GM21528 (cell line): Measurements from ENCODE around the gene KRT85.
"Not testable (repeated sequence)": the region's sequence is repeated elsewhere in the genome, so short reads cannot be mapped to it uniquely, and the experiment has no call there.

Experiments
- ATAC-seq: cut with Tn5 transposase; IDR thresholded peaks from one replicate; pipeline ENCODE4 v1.9.1; 2021; ENCODE audit warnings: mild to moderate bottlenecking, moderate library complexity; ENCODE audit not compliant: unreplicated experiment, low FRiP score

KRT85 gene

DNA sequence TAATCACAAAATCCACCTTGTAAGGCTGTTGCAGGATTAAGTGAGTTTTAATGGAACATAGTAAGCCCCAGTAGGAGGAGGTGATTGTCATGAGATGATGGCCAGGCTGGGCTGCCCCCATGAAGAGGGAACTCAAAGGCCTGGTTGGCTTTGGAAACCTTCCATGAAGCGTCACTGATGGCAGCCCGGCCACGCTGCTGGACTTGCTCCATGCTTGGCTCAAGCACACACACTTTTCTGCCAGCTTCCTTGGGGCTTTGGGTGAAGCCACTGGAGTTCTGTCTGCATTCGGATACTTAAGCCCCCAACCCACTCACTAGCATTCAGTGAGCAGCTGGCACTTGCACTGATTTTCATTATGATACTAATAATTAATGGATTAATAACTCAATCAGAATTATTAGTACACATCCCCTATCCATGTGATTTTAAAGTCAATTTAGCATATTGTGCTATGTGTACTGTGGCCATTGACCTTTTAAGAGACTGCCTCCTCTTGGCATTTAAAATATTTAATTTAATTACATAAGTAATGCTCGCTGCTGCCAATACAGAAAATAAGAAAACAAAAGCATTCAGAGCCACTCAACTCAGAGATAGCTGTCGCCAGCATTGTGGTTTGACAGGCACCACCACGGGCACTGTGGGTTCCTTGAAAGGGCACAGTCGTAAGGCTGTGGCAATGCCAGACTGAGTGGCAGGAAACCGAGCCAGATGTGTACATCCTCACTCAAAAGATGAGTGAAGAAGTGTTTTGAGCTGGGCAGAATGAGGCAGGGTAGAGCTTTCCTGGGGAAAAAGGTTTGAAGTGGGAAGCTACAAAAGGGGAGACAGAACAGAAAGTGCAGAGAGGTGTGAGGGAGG is 15.9 kb downstream of the KRT85 start:
- ATAC-seq, result no peak

DNA sequence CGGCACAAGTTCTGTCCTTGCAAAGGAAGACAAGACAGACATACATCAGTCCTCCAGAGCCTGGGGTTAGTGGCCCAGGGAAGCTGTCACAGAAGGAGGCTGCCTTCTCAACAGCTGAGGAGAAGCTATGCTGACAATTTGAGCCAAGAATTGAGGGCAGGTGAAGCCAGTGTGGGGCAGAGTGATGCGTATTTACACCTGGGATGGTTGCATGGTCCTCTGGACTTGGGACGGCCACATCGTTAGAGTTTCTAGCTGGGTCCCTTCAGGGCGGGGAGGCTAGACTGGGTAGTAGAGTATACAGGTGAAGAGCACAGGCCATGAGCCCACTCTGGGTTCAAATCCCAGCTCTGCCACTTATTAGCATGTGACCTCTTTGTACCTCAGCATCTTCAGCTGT is 16.5 kb downstream of the KRT85 start:
- ATAC-seq, result no peak

DNA sequence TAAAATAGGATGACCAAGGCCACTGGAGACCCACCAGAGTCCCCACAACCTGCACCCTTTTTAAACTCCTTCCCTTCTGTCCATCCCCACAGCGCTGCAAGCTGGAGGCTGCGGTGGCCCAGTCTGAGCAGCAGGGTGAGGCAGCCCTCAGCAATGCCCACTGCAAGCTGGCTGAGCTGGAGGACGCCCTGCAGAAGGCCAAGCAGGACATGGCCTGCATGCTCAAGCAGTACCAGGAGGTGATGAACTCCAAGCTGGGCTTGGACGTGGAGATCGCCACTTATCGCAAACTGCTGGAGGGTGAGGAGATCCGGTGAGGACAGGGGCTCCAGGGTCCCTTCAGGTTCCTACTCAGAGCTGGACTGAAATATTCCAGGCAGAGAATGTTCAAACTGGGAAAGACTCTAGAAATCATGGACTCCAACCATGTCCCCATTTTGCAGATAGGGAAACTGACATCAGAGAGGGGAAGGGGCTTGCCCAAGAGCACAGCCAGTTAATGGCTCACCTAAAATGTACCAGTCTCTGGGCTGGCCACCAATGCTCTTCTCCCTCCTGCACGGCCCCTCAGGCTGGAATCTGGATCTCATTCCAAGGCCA is 17.2 kb downstream of the KRT85 start:
- ATAC-seq, result no peak

DNA sequence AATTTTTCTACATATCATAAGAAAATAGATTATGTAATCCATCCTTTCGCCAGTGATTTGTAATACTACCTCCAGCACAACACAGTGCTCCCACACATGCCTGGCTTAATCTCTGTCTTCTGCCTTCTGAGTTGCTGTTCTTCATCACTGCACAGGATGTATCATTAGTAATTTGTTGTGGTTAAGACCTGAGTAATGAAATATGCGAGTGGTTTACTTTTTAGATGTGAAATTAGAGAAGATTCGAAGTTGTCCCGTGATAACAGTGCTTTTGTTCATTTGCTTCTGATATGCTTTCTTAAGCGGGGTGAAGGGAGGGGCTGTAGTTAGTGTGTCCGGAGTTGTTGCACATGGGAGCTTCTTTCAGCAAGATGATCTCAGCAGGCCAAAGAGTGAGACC is 18.1 kb downstream of the KRT85 start:
- no peak for ATAC-seq

DNA sequence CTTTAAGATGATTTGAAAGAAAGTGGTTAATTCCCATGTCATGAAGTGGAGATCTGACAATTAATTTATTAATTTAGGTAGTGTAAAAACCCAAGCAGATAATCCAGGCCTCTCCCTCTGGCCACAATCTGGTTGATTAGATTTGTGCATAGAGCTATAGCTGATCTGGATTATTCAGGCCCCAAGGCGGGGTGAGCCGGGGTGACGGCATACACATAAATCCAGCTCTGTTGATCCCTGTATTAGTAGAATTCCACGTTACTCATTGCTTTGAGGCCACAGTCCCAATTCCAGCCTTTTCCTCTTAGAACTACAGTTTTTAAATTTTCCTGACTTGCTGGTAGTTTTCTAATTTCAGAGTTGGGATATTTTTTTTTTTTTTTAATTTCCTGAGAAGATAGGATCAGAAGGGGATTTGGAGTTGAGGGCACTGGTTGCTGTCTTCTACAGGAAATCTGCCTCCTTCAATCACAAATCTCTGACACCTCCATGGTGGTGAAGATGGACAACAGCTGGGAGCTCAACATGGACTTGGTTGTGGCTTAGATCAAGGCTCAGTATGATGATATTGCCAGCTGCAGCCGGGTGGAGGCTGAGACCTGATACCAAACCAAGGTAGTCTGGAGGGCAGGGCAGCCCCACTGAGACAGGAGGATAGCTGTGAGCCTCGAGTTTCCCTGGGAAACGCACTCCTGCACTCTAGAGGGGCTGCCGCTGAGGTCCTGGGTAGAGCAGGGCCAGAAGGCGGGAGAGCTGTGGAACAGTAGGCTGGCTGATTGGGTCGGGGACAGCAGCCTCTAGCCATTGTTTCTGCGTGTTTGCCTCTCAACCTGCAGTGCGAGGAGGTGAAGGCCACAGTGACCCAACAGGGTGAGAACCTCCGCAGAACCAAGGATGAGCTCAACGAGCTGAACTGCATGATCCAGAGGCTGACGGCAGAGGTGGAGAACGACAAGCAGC is 19.4 kb downstream of the KRT85 start:
- ATAC-seq, result no peak

DNA sequence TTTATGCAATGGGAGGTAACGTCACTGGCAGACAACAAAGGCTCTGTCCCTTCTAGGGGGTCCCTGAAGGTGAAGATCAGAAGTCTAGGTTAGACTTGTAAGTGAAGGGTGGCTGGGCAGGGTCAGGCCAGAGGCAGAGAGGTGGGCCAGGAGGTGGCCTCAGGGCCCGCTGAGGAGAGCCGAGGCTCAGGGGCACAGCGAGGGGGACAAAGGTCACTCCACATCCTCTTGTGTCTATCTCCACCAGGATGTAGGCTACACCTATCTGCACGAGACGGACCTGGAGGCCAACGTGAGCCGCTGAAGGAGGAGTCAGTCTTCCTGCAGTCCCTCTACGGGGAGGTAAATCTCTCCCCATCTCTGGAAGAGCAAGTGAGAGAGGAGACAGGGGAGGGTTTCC is 20.3 kb downstream of the KRT85 start:
- no peak for ATAC-seq

DNA sequence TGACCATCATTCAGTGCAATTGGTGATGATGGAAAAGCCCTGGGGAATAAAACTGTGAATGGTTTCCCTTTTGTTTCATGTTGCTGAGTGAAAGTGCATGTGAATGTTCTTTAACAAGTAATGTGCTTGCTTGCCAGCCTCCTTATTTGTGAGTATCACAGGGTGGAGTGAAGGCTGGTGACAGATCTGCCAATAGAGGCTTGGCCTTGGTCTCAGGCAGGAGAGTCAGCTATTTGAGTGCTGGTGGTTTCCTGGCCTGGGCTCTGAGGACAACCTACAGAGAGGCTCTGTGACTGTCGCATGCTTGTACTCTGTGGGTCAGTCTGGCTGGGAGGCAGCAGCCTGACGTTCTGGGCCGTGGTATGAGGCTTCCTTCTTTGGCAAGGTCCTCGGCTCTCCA is 20.7 kb downstream of the KRT85 start:
- no peak for ATAC-seq

DNA sequence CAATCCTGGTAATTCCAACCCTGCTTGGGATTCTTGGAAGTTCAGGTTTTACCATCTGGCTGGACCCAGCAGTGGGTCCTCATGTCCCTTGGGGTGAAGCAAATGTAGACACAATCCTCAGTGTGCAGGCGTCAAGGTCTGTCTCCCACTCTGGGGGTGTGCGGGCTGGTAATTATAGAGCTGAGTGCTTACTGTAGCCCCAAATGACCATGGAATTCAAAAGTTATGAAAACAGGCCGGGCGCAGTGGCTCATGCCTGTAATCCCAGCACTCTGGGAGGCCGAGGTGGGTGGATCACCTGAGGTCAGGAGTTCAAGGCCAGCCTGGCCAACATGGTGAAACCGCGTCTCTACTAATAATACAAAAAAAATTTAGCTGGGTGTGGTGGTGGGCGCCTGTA is 22.2 kb downstream of the KRT85 start:
- not testable (repeated sequence) for ATAC-seq

DNA sequence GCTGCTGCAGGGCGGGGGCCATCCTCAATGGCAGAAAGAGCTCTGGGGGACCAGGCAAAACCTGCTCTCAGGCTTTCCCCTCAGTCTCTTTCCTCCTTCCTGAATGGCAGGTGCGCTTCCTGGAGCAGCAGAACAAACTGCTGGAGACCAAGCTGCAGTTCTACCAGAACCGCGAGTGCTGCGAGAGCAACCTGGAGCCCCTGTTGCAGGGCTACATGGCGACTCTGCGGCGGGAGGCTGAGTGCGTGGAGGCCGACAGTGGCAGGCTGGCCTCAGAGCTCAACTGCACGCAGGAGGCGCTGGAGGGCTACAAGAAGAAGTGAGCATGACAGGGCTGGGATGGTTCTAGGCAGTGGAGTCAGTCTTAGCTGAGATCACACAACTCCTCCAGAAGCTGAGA is 23.2 kb downstream of the KRT85 start:
- no peak for ATAC-seq

DNA sequence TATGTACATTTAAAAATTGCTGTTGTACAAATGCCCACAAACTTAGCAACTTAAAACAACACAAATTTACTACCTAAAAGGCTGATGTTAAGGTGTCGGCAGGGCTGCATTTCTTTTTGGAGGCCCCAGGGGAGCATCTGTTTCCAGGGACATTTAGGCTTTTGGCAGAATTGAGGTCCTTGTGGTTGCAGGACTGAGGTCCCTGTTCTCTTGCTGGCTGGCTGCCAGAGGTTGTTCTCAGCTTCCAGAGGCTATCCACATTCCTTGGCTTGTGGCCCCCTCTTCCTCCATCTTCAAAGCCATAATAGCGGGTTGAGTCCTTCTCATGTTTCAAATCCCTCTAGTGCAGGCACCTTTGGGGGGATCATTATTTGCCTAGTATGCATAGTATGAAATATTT is 23.7 kb downstream of the KRT85 start:
- ATAC-seq, result no peak

DNA sequence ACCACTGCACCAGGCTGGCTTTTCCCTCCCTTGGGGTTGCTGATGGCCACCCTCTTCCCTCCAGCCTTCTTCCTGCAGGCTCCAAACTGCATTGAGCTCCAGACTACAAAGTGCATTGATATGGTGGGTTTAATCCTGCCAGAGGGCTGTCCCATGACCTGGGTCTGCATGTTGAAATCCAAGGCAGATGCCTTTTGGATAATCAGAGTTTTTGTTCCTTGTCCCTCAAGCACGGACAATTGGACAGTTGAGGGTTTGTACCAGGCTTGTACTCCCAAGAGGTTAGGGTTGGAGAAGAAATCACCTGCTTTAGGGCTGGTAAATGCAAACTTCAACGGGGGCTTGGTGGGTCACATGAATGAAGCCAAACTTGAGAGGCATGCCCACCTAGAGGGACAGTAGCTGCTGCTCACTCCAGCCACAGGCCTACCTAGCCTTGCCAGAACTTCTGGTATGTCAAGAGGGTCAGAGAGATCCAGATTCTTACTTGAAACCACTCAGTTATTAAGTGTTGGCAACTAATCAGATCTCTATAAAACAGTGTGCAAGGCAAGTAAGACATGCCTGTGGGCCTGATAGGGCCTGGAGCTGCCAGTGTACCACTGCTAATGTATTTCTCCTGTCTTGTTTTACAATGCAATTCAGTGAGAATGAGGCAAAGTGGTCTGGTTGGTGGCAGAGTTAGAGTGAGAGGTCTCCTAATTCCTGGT is 24.3 kb downstream of the KRT85 start:
- no peak for ATAC-seq

DNA sequence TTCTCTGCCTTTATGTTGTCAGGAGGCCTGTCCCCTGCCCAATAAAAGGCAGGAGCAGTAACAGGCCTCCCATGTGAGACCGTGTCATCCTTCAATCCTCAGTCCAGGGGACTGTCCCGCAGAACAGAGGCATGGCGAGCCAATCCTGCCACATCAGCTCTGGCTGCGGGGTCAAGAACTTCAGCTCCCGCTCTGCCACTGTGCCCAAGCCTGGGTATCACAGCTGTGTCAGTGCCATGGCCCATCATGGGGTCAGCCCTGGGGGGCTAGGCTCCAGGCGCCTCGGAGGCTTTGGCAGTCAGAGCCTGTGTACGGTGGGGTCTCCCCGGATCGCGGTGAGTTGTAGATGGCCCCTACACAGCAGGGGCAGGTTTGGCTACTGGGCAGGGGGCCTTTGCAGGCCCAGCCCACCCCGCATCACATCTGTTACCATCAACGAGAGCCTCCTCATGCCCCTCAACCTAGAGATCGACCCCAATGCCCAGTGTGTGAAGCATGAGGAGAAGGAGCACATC is 26.2 kb downstream of the KRT85 start:
- ATAC-seq, result no peak

DNA sequence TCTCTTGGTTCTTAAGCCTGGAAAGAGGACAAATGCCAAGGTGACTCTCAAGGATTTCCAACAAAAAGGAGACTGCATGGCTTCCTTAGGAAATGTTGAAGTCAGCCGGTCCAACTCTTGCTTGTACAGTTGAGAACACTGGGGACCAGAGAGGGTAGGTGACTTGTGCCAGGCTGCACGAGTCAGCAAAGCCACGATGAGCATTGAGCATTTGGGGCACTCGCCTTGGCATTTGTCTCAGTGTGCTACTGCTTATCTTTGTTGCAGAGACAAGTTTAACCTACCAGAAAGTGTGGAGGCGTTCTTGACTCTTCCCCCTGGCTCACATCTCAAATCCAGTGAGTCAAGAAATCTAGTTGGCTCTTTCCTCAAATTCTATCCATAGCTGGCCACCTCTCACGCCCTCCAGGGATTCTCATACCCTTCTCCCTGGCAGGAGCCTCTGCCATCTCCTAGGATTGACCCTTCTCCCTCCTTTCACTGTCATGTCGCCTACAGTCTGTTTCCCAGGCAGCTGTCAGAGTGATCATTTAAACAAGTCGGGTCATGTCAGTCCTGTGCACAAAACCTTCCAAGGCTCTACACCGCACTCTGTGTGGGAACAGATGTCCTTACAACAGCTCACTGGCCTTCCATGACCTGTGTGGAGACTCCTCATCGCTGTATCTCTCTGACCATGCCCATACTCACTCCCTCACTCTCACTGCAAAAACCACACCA is 28.9 kb downstream of the KRT85 start:
- ATAC-seq, result no peak

DNA sequence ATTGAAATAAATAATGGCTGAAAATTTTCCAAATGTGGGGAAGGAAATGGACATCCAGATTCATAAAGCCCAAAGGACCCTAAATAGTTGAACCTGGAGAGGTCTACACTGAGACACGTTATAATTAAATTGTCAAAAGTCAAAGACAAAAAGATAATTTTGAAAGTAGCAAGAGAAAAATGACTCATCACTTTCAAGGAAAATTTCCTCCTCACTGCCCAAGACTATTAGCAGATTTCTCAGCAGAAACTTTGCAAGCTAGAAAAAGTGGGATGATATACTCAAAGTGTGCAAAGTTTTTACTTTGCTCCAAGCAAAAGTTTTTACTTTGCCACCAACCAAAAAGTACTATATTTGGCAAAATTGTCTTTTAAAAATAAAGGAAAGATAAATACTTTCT is 30.2 kb downstream of the KRT85 start:
- ATAC-seq, result no peak

DNA sequence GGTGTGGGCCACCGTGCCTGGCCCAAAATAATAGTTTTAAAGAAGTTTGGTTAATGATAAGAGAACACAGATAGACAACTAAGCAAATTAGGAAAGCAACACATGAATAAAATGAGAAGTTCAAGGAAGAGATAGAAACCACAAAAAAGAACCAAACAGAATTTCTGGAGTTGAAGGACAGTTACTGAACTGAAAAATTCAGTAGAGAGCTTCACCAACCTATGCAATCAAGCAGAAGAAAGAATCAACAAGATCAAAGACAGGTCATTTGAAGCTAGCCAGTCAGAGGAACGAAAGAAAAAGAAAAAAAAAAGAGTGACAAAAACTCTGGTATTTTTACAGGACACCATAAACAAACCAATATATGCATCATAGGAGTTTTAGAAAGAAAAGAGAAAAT is 30.6 kb downstream of the KRT85 start:
- ATAC-seq, result no peak

DNA sequence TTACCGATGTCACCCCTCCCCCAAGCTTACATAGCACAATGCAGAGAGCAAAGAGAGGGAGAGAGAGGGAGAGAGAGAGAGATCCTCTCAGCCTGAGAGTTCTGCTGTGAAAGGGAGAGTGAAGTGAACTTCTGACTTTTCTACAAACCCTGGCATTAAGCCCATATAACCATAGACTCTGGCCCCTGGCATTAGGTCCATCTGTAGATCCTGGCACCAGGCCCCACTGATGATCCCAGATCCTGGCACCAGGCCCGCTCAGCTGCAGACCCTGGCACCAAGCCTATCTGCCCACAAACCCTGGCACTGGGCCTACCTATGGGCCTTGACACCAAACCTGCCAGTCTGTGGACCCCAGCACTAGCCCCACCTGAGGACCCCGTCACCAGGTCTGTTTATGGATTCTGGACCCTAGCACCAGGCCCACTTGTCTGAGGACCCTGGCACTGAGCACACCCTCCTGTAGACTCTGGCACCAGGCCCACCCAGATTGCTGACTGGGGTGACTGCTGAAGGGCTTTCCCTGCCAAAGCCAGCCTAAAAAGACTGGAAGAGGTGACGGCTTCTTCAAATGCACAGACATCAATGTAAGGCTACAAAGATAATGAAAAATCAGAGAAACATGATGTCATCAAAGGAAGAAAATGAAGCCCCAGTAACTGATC is 31.6 kb downstream of the KRT85 start:
- no peak for ATAC-seq

DNA sequence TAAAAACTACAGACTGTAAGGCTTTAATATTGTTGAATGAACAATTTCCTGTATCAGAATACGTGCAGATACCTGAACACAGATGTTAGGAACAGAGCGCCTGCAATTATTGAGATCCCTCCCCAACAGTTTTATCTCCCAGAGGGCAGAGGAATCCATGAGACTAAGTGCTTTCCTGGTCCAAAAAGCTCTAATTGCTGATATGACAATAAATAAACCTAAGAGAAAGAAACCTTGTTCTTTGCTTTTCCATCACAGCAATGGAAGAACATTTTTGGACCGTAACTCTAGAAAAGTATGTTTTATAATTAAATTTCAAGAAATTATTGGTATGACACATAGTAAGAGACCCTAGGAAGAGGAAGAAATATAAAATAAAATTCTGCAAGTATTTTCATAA is 33.1 kb downstream of the KRT85 start:
- ATAC-seq, result no peak

DNA sequence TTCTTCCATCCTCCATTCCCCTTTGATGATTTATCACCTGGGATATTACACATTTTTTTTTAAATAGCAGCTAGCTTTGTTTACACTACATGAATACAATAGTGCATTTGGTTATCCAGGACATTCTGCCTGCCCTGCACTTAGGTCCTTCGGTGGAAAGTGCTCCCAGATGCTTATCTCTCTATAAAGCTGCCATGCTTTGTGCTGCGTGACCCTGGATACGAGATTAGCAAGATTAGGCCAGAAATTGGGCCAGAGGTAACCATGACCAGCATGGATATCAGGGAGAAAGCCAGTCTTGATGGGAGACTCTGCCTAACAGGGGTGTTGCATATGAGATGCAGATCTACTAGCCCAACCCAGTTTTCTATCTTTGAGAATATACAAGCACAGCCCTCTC is 34.0 kb downstream of the KRT85 start:
- no peak for ATAC-seq

DNA sequence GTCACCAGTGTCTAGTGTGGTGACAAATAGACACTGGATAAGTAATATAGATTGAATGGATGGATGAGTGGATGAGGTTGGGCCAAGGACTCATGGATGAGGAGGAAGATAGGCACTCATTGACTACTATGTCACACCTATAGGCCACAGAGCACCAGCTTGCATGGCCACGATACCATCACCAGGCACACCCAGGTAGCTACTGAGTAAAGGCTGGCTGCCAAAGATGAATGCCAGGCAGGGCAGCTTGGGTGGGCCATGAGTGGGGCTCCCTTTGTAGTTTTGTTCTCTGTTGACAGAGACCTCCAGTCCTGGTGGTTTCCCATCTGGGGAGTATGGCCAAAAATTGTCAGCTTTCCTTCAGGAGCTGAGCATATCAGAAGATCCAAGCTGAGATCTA is 34.9 kb downstream of the KRT85 start:
- ATAC-seq, result no peak
